Fibroblast of pulmonary artery (primary cell): ENCODE measurements around the gene IFRD2.

Experiments
- DNase-seq: peaks from one replicate; pipeline ENCODE4 v3.0.0-alpha.2; 2010; ENCODE audit warnings: low read depth
- H3K4me3 ChIP-seq: replicated peaks from 2 replicates; pipeline ENCODE4 v1.5.1; 2011; ENCODE audit warnings: low read depth, mild to moderate bottlenecking, control low read depth, low read length, moderate library complexity
- CTCF ChIP-seq: IDR thresholded peaks from 2 replicates; pipeline ENCODE4 v1.5.1; 2011; ENCODE audit warnings: mild to moderate bottlenecking, control low read depth, low read length, inconsistent platforms; ENCODE audit errors: missing control alignments

IFRD2 gene

GRCh38 chr3:50278123-50278879 is 13.9 kb downstream of the IFRD2 start:
- no peak for TF ChIP-seq CTCF
- H3K4me3 ChIP-seq = no peak overlapping the region
- DNase-seq = no peak

- TF ChIP-seq CTCF = no peak
- H3K4me3 ChIP-seq = no peak overlapping the region
- no peak for DNase-seq
Measured at GRCh38 chr3:50276762-50277101, 15.5 kb downstream of the IFRD2 start.

GRCh38 chr3:50275996-50276761 is 16.1 kb downstream of the IFRD2 start:
- no peak overlapping the region for H3K4me3 ChIP-seq
- no peak for TF ChIP-seq CTCF
- DNase-seq = no peak

GRCh38 chr3:50275141-50275995 is 16.9 kb downstream of the IFRD2 start:
- no peak for DNase-seq
- H3K4me3 ChIP-seq = no peak overlapping the region

GRCh38 chr3:50274371-50275104 is 17.7 kb downstream of the IFRD2 start:
- peak; percentile 62 for TF ChIP-seq CTCF
- DNase-seq = peak; percentile 65
- H3K4me3 ChIP-seq = no peak overlapping the region

More at GRCh38 chr3:50275141-50275995, 16.9 kb downstream of the IFRD2 start:
- TF ChIP-seq CTCF = no peak

GRCh38 chr3:50273689-50274065 is 18.6 kb downstream of the IFRD2 start:
- no peak for DNase-seq
- no peak overlapping the region for H3K4me3 ChIP-seq
- TF ChIP-seq CTCF = no peak
